ENCODE measurements around the gene CENPP.

Gene CENPP

GRCh38 chr9:92325269-92325990 lies at the start of gene CENPP, which contains the start of gene NOL8:
Gene CENPP (plus strand): TSS chr9:92325953.
Gene NOL8 (minus strand): TSS chr9:92325350. CDS start chr9:92324161, 1,189 bp downstream.
- DNase-seq (ENCODE audit: low read depth in 1 of 2, low spot score in 1 of 2): peak; percentile 69 to 76

- no peak for DNase-seq (ENCODE audit: low read depth in 1 of 2, low spot score in 1 of 2)
Observed at GRCh38 chr9:92276331-92277032, 49.3 kb upstream of the CENPP start.

GRCh38 chr9:92278110-92278509 lies 47.6 kb upstream of the CENPP start:
- DNase-seq (ENCODE audit: low read depth in 1 of 2, low spot score in 1 of 2): no peak

GRCh38 chr9:92279302-92279701 lies 46.5 kb upstream of the CENPP start:
- DNase-seq (ENCODE audit: low read depth in 1 of 2, low spot score in 1 of 2): no peak

- no peak for DNase-seq (ENCODE audit: low read depth in 1 of 2, low spot score in 1 of 2)
Observed at GRCh38 chr9:92289708-92290390, 35.9 kb upstream of the CENPP start.

GRCh38 chr9:92290785-92291429 lies 34.8 kb upstream of the CENPP start:
- DNase-seq (ENCODE audit: low read depth in 1 of 2, low spot score in 1 of 2): no peak

GRCh38 chr9:92291577-92291976 lies 34.2 kb upstream of the CENPP start:
- DNase-seq (ENCODE audit: low read depth in 1 of 2, low spot score in 1 of 2): no peak

GRCh38 chr9:92292338-92293074 lies 33.2 kb upstream of the CENPP start:
- no peak for DNase-seq (ENCODE audit: low read depth in 1 of 2, low spot score in 1 of 2)

GRCh38 chr9:92293075-92293354 lies 32.7 kb upstream of the CENPP start:
- no peak for DNase-seq (ENCODE audit: low read depth in 1 of 2, low spot score in 1 of 2)

- peak; percentile 100 for DNase-seq (ENCODE audit: low read depth in 1 of 2, low spot score in 1 of 2)
Observed at GRCh38 chr9:92293452-92294296, 32.1 kb upstream of the CENPP start, which contains the start of gene IARS1. Gene IARS1 (minus strand): TSS chr9:92293697. CDS start chr9:92289419, 4,278 bp downstream.

GRCh38 chr9:92294297-92294676 lies 31.5 kb upstream of the CENPP start:
- DNase-seq (ENCODE audit: low read depth in 1 of 2, low spot score in 1 of 2): no peak

GRCh38 chr9:92295240-92295790 lies 30.4 kb upstream of the CENPP start:
- DNase-seq (ENCODE audit: low read depth in 1 of 2, low spot score in 1 of 2): no peak

- DNase-seq (ENCODE audit: low read depth in 1 of 2, low spot score in 1 of 2): no peak
Observed at GRCh38 chr9:92295827-92296258, 29.9 kb upstream of the CENPP start.

GRCh38 chr9:92297611-92298010 lies 28.1 kb upstream of the CENPP start:
- no peak for DNase-seq (ENCODE audit: low read depth in 1 of 2, low spot score in 1 of 2)

GRCh38 chr9:92298036-92298435 lies 27.7 kb upstream of the CENPP start:
- DNase-seq (ENCODE audit: low read depth in 1 of 2, low spot score in 1 of 2): no peak

GRCh38 chr9:92299116-92299515 lies 26.6 kb upstream of the CENPP start:
- no peak for DNase-seq (ENCODE audit: low read depth in 1 of 2, low spot score in 1 of 2)

- DNase-seq (ENCODE audit: low read depth in 1 of 2, low spot score in 1 of 2): no peak
Observed at GRCh38 chr9:92300936-92301335, 24.8 kb upstream of the CENPP start.

GRCh38 chr9:92308893-92309292 lies 16.9 kb upstream of the CENPP start:
- DNase-seq (ENCODE audit: low read depth in 1 of 2, low spot score in 1 of 2): no peak

- DNase-seq (ENCODE audit: low read depth in 1 of 2, low spot score in 1 of 2): no peak
Observed at GRCh38 chr9:92310562-92310961, 15.2 kb upstream of the CENPP start.

All from activated CD4-positive, alpha-beta T cell treated with anti-CD3 and anti-CD28 coated beads, Interleukin-2, amount 50 U/mL, for 24 hours (primary cell).